K562 (cell line): ENCODE results near the gene NPAS3. TPM values are rescaled to one million over a fixed set of nuclear protein-coding genes. Genes with fewer than 3 reads are reported as not detected.

Source experiments
- ATAC-seq: fragments of 200-7000 bp; cut with Tn5 transposase; 3 replicates; pipeline ENCODE4 v1.9.1; 2020; ENCODE audit warnings: moderate library complexity
- BruUV-seq: library from RNA; stranded (reverse); fragments of 400-500 nt; replicated peaks from 2 replicates; lab custom pipeline; 2021; lab: Mats Ljungman, UMichigan
- CTCF ChIA-PET: fragments of 300-600 bp; formaldehyde crosslinking; extraction: SDS; loops from one replicate; lab custom pipeline; 2021; ENCODE audit warnings: low intra/inter-chr PET ratio; lab: Yijun Ruan, JAX
- POLR2A ChIA-PET: fragments of 300-600, 350-650 bp; sonication (Branson Sonifier 250); formaldehyde crosslinking; extraction: SDS; loops from one replicate; lab custom pipeline; 2021; ENCODE audit warnings: antibody characterized with exemption, inconsistent platforms; lab: Yijun Ruan, JAX
- DNase-seq, 4 experiments: peaks; one replicate each; pipeline versions ENCODE4 v3.0.0 to v3.0.0-alpha.2; 2011 to 2018; ENCODE audit warnings: low spot score in 3 of 4, mixed read lengths in 3 of 4; ENCODE audit errors: extremely low read depth in 1 of 4
- FAIRE-seq: peaks from 2 replicates; lab custom pipeline; 2011; peaks lifted over from hg19 to GRCh38; lab: Jason Lieb, UNC
- H2AFZ ChIP-seq: 2 replicates; pipeline ENCODE4 v1.6.0; 2011; ENCODE audit warnings: low read depth, low read length, control low read depth, inconsistent platforms
- H3K27ac ChIP-seq: fragments of 200-600 bp; 3 replicates; pipeline ENCODE4 v1.8.0; 2011; ENCODE audit warnings: low read depth, mild to moderate bottlenecking, control low read depth, inconsistent platforms, low read length, moderate library complexity, mixed read lengths; ENCODE audit errors: extremely low read depth
- H3K27me3 ChIP-seq, 2 experiments: fragments of 300-600 bp in 1 of 2; 2 replicates in 1 of 2; 3 replicates in 1 of 2; pipeline versions ENCODE4 v1.6.0 to v1.8.0; 2011; ENCODE audit warnings: inconsistent platforms in 2 of 2, low read length in 2 of 2, mild to moderate bottlenecking in 1 of 2, mixed read lengths in 1 of 2, moderate library complexity in 1 of 2; ENCODE audit not compliant: control insufficient read depth in 2 of 2, insufficient read depth in 2 of 2
- H3K36me3 ChIP-seq: fragments of 300-600 bp; 3 replicates; pipeline ENCODE4 v1.8.0; 2011; ENCODE audit warnings: mild to moderate bottlenecking, low read length, inconsistent platforms; ENCODE audit not compliant: control insufficient read depth, insufficient read depth
- H3K4me1 ChIP-seq, 2 experiments: fragments of 200-600 bp in 1 of 2; replicated peaks in 1 of 2; 2 replicates in 1 of 2; 3 replicates in 1 of 2; pipeline versions ENCODE4 v1.5.1 to v1.8.0; 2011; ENCODE audit warnings: inconsistent platforms in 2 of 2, low read length in 2 of 2, mild to moderate bottlenecking in 1 of 2, mixed read lengths in 1 of 2, moderate library complexity in 1 of 2; ENCODE audit not compliant: control insufficient read depth in 2 of 2, insufficient read depth in 2 of 2
- H3K4me2 ChIP-seq: 2 replicates; pipeline ENCODE4 v1.6.1; 2011; ENCODE audit warnings: low read length, control low read depth, inconsistent platforms, mixed read lengths; ENCODE audit not compliant: insufficient read depth
- H3K4me3 ChIP-seq: fragments of 200-600 bp; sonication (generic), shearing (Covaris generic); 2 replicates; pipeline ENCODE4 v1.5.1; 2016; ENCODE audit warnings: control low read depth, inconsistent platforms
- H3K79me2 ChIP-seq: fragments of 200-600 bp; 3 replicates; pipeline ENCODE4 v1.8.0; 2011; ENCODE audit warnings: low read length, inconsistent platforms; ENCODE audit not compliant: control insufficient read depth, insufficient read depth
- H3K9ac ChIP-seq, 2 experiments: 2 replicates each; pipeline versions ENCODE4 v1.6.0 to v1.6.1; 2011; ENCODE audit warnings: low read depth in 2 of 2, low read length in 2 of 2, control low read depth in 1 of 2, inconsistent platforms in 1 of 2, mild to moderate bottlenecking in 1 of 2, mixed read lengths in 1 of 2; ENCODE audit not compliant: insufficient read depth in 1 of 2
- H3K9me1 ChIP-seq: one replicate; pipeline ENCODE4 v1.6.0; 2011; ENCODE audit warnings: inconsistent platforms, mild to moderate bottlenecking, low read length, moderate library complexity; ENCODE audit not compliant: control insufficient read depth, insufficient read depth
- H3K9me3 ChIP-seq: replicated peaks from 2 replicates; pipeline ENCODE4 v1.5.1; 2011; ENCODE audit warnings: low read depth, low read length, inconsistent platforms; ENCODE audit not compliant: control insufficient read depth, insufficient read depth
- H4K20me1 ChIP-seq: replicated peaks from 2 replicates; pipeline ENCODE4 v1.6.1; 2011; ENCODE audit warnings: low read length, inconsistent platforms, mixed read lengths; ENCODE audit not compliant: control insufficient read depth, insufficient read depth
- ELF2 ChIP-seq: fragments of 250-450 bp; sonication (Bioruptor Pico); IDR thresholded peaks from 2 replicates; pipeline ENCODE4 v1.5.0; 2021; ENCODE audit warnings: mild to moderate bottlenecking
- EP400 ChIP-seq: fragments of 450-650 bp; IDR thresholded peaks from 2 replicates; pipeline ENCODE4 v1.6.1; 2017; ENCODE audit warnings: antibody characterized with exemption, mild to moderate bottlenecking, moderate library complexity
- KAT8 ChIP-seq: fragments of 450-650 bp; IDR thresholded peaks from 2 replicates; pipeline ENCODE4 v1.6.1; 2016; ENCODE audit warnings: low read depth, mild to moderate bottlenecking
- MTA2 ChIP-seq: fragments of 450-650 bp; IDR thresholded peaks from 2 replicates; pipeline ENCODE4 v1.6.1; 2016; ENCODE audit warnings: low read depth
- RHOXF2B ChIP-seq: fragments of 250-450 bp; sonication (Bioruptor Pico); conservative IDR thresholded peaks from 2 replicates; pipeline ENCODE4 v1.5.1; 2021
- SUPT5H ChIP-seq: fragments of 450-650 bp; IDR thresholded peaks from 2 replicates; pipeline ENCODE4 v1.6.1; 2016
- TEAD2 ChIP-seq: fragments of 450-650 bp; IDR thresholded peaks from 2 replicates; pipeline ENCODE4 v1.6.1; 2016; ENCODE audit warnings: missing genetic modification characterization, control low read depth, missing compliant biosample characterization
- ZMIZ1 ChIP-seq, 2 experiments: fragments of 150-350 bp in 1 of 2; IDR thresholded peaks; 2 replicates each; pipeline ENCODE4 v1.6.1; 2012 to 2016; ENCODE audit warnings: low read depth in 2 of 2, low read length in 2 of 2, mild to moderate bottlenecking in 1 of 2, moderate library complexity in 1 of 2
- ZNF140 ChIP-seq: fragments of 250-450 bp; sonication (Bioruptor Pico); IDR thresholded peaks from 2 replicates; pipeline ENCODE4 v1.8.0; 2021; ENCODE audit warnings: moderate library complexity, mild to moderate bottlenecking, inconsistent platforms
- ZNF707 ChIP-seq: fragments of 250-450 bp; sonication (Bioruptor Pico); conservative IDR thresholded peaks from 2 replicates; pipeline ENCODE4 v1.8.0; 2022; ENCODE audit warnings: inconsistent platforms, mild to moderate bottlenecking, moderate library complexity
- WGBS: fragments of 100-300 bp; shearing (Covaris generic); methylation state at CpG from one replicate; pipeline ENCODE4 v1.1.6; 2016; ENCODE audit warnings: low coverage, mixed read lengths; ENCODE audit not compliant: insufficient coverage; ENCODE audit errors: missing lambda C conversion rate; 5-methylcytosine and 5-hydroxymethylcytosine counted together
- in situ Hi-C: fragments of 300-500 bp; cut with MboI; formaldehyde crosslinking; loops from 4 replicates; pipeline ENCODE4 v1.15.0; 2018; ENCODE audit warnings: inconsistent platforms, mixed read lengths
- intact Hi-C: fragments of 100-400 bp; cut with micrococcal nuclease; formaldehyde crosslinking; loops from 2 replicates; pipeline ENCODE4 v1.14.2; 2022
- polyA plus RNA-seq, 8 experiments: library from polyadenylated mRNA; depleted of rRNA in 4 of 8; stranded (reverse) in 5 of 8; unstranded in 3 of 8; fragments of >200 nt; fragmentation: Nextera tagmentation in 2 of 8; fragmentation: Illumina TruSeq in 1 of 8; extraction: Ambion mirVana in 2 of 8; extraction: Trizol in 1 of 8; gene quantifications; 2 replicates each; pipeline versions ENCODE4 v1.2.1 to v1.2.3, GENCODE V29; 2011 to 2014; ENCODE audit warnings: inconsistent platforms in 1 of 8, missing spikeins in 1 of 8
- total RNA-seq, 7 experiments: library from RNA; depleted of rRNA in 6 of 7; stranded (reverse); fragments of >200 nt in 6 of 7; fragmentation: Illumina TruSeq in 2 of 7; extraction: Trizol in 2 of 7; gene quantifications; 2 replicates each; pipeline versions ENCODE4 v1.2.1 to v1.2.3, GENCODE V29; 2011 to 2021; ENCODE audit warnings: low replicate concordance in 1 of 7

Gene NPAS3
- total and polyA plus RNA-seq, 9 of the 15 experiments (the other 6 are each of a cell fraction or from before 2014, with no cell fraction given): 0.04 TPM; not detected in 8

GRCh38 chr14:33081259-33081658 is 142.6 kb downstream of the NPAS3 start:
- no peaks in the 10 kb centered on the region for H3K79me2 ChIP-seq
- no peak overlapping the region for H3K4me3 ChIP-seq
- H3K27ac ChIP-seq: no peak overlapping the region
- no peak for DNase-seq
- no peak overlapping the region for H3K4me2 ChIP-seq
- ChIA-PET POLR2A (no interaction called here), CTCF (no interaction called here)
- no TSS peak for BruUV-seq
- ATAC-seq: no peak
- H3K9me1 ChIP-seq: no peaks in the 10 kb centered on the region
- no peaks in the 10 kb centered on the region for H3K36me3 ChIP-seq
- H3K9ac ChIP-seq: no peak overlapping the region
- in situ Hi-C loops (no loop called here), intact Hi-C loops (no loop called here)
- FAIRE-seq: no peak
- H3K27me3 ChIP-seq: no peaks in the 10 kb centered on the region
- H3K9me3 ChIP-seq: no peaks in the 10 kb centered on the region
- no peak overlapping the region for H2AFZ ChIP-seq
- TF ChIP-seq KAT8 (no peak), EP400 (no peak), ZMIZ1 (IDR thresholded peaks at IDR 0.05; ENCODE audit: low read depth in 2 of 2, low read length in 2 of 2) (no peak), SUPT5H (no peak), ELF2 (CRISPR knock-in tag) (no peak), MTA2 (no peak), TEAD2 (no peak), ZNF140 (CRISPR knock-in tag) (no peak), RHOXF2B (no peak), ZNF707 (no peak)
- no peaks in the 10 kb centered on the region for H3K4me1 ChIP-seq
- 0% methylated on average over 1 of the region's 1 CpG for WGBS
- no peaks in the 10 kb centered on the region for H4K20me1 ChIP-seq
